ENCODE measurements around the gene SNCAIP.

- TF ChIP-seq, protein P1, sequence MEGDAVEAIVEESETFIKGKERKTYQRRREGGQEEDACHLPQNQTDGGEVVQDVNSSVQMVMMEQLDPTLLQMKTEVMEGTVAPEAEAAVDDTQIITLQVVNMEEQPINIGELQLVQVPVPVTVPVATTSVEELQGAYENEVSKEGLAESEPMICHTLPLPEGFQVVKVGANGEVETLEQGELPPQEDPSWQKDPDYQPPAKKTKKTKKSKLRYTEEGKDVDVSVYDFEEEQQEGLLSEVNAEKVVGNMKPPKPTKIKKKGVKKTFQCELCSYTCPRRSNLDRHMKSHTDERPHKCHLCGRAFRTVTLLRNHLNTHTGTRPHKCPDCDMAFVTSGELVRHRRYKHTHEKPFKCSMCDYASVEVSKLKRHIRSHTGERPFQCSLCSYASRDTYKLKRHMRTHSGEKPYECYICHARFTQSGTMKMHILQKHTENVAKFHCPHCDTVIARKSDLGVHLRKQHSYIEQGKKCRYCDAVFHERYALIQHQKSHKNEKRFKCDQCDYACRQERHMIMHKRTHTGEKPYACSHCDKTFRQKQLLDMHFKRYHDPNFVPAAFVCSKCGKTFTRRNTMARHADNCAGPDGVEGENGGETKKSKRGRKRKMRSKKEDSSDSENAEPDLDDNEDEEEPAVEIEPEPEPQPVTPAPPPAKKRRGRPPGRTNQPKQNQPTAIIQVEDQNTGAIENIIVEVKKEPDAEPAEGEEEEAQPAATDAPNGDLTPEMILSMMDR (IDR thresholded peaks at IDR 0.05): no peak
- no peak for TF ChIP-seq POLR2A (IDR thresholded peaks at IDR 0.05)
Observed at GRCh38 chr5:122473138-122473843, 161.3 kb downstream of the SNCAIP start.

Measured in lower leg skin (tissue), 3 donors.